Right lobe of liver (tissue), 4 donors: ENCODE results near the gene WDR49.

Experiments
- POLR2A ChIP-seq: fragments of 450-650 bp; IDR thresholded peaks from one replicate; pipeline ENCODE4 v1.6.1; 2017; ENCODE audit warnings: antibody characterized with exemption, mild to moderate bottlenecking
- TF ChIP-seq, protein P1 (sequence below), 4 donors: fragments of 200-600 bp in 3 of 4; fragments of 450-650 bp in 1 of 4; IDR thresholded peaks; one replicate each; pipeline versions ENCODE4 v1.5.1 to v1.8.0; 2016 to 2022; ENCODE audit warnings: antibody characterized with exemption in 4 of 4, mild to moderate bottlenecking in 2 of 4
- donor health status: DM: no; HTN: no; CAD: no.
- donor health status: DM: no; HTN: no; CAD: no.
- donor health status: DM: no; HTN: yes; CAD: no.

DNA sequence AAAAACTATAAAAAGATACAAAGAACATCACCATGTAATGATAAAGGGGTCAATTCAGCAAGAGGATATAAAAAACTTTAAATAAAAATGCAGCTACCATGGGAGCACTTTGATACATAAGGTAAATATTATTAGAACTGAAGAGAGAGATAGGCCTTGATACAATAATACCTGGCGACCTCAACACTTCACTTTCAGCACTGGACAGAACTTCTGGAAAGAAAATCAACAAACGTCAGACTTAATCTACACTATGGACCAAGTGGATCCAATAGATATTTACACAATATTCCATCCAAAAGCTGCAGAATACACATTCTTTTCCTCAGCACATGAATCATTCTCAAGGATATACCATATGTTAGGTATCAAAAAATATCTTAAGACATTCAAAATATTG, 42.0 kb downstream of the WDR49 start:
- no peak for TF ChIP-seq POLR2A
- TF ChIP-seq, protein P1, sequence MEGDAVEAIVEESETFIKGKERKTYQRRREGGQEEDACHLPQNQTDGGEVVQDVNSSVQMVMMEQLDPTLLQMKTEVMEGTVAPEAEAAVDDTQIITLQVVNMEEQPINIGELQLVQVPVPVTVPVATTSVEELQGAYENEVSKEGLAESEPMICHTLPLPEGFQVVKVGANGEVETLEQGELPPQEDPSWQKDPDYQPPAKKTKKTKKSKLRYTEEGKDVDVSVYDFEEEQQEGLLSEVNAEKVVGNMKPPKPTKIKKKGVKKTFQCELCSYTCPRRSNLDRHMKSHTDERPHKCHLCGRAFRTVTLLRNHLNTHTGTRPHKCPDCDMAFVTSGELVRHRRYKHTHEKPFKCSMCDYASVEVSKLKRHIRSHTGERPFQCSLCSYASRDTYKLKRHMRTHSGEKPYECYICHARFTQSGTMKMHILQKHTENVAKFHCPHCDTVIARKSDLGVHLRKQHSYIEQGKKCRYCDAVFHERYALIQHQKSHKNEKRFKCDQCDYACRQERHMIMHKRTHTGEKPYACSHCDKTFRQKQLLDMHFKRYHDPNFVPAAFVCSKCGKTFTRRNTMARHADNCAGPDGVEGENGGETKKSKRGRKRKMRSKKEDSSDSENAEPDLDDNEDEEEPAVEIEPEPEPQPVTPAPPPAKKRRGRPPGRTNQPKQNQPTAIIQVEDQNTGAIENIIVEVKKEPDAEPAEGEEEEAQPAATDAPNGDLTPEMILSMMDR (IDR thresholded peaks at IDR 0.05): no peak
